Gastrocnemius medialis (tissue), 4 donors: Measurements from ENCODE around the gene ZFP92. TPM values are rescaled to one million over a fixed set of nuclear protein-coding genes. Genes with fewer than 3 reads are reported as not detected.
"Not testable (repeated sequence)": the region's sequence is repeated elsewhere in the genome, so short reads cannot be mapped to it uniquely, and the experiment has no call there.

Experiments
- ATAC-seq, 2 donors: fragments of 150-250 bp; one replicate each; pipeline ENCODE4 v1.9.1; 2016
- DNase-seq, 2 donors: peaks; one replicate each; pipeline ENCODE4 v3.0.0-alpha.2; 2019
- H3K27ac ChIP-seq, 4 donors: fragments of 200-600 bp; sonication (generic); 1 replicate in 1 of 4; 2 replicates in 3 of 4; pipeline ENCODE4 v1.5.1; 2016 to 2018; ENCODE audit warnings: mild to moderate bottlenecking in 2 of 4, moderate library complexity in 1 of 4
- H3K27me3 ChIP-seq, 3 donors: fragments of 200-600 bp; sonication (generic) in 2 of 3; 1 replicate in 1 of 3; 2 replicates in 2 of 3; pipeline versions ENCODE4 v1.5.1 to v1.6.0; 2016 to 2019; ENCODE audit warnings: mild to moderate bottlenecking in 1 of 3, moderate library complexity in 1 of 3
- H3K36me3 ChIP-seq, 2 donors: fragments of 200-600 bp; sonication (generic) in 1 of 2; one replicate each; pipeline ENCODE4 v1.5.1; 2017 to 2018
- H3K4me1 ChIP-seq, 2 donors: fragments of 200-600 bp; sonication (generic) in 1 of 2; one replicate each; pipeline ENCODE4 v1.5.1; 2016 to 2017; ENCODE audit warnings: mild to moderate bottlenecking in 2 of 2
- H3K4me3 ChIP-seq, 4 donors: fragments of 200-600 bp; sonication (generic) in 3 of 4; 1 replicate in 1 of 4; 2 replicates in 3 of 4; pipeline ENCODE4 v1.5.1; 2016 to 2019; ENCODE audit warnings: mild to moderate bottlenecking in 2 of 4
- H3K9me3 ChIP-seq, 3 donors: fragments of 200-600 bp; sonication (generic) in 2 of 3; 1 replicate in 1 of 3; 2 replicates in 2 of 3; pipeline ENCODE4 v1.5.1; 2016 to 2019
- CTCF ChIP-seq, 5 experiments: fragments of 450-650 bp in 3 of 5; fragments of 200-600 bp in 2 of 5; sonication (generic) in 2 of 5; IDR thresholded peaks in 4 of 5; conservative IDR thresholded peaks in 1 of 5; 1 replicate in 4 of 5; 2 replicates in 1 of 5; pipeline ENCODE4 v1.5.1; 2016 to 2019; ENCODE audit warnings: antibody characterized with exemption in 5 of 5, mild to moderate bottlenecking in 3 of 5, moderate library complexity in 3 of 5
- POLR2A ChIP-seq, 2 donors: fragments of 450-650 bp; IDR thresholded peaks; one replicate each; pipeline ENCODE4 v1.6.1; 2017; ENCODE audit warnings: antibody characterized with exemption in 2 of 2, mild to moderate bottlenecking in 2 of 2, moderate library complexity in 2 of 2
- in situ Hi-C, 4 donors: fragments of 200-750 bp; cut with MboI; loops; one replicate each; pipeline versions ENCODE4 v1.15.0 to v1.8.0; 2017; ENCODE audit warnings: low sequenced_read_pairs in 4 of 4
- intact Hi-C: fragments of 100-400 bp; cut with DNase I; formaldehyde crosslinking; loops from one replicate; pipeline ENCODE4 v1.15.1; 2023; ENCODE audit warnings: low total_unique reads
- total RNA-seq, 4 donors: library from RNA; depleted of rRNA; stranded (reverse); fragments of >200 nt; gene quantifications; one replicate each; pipeline versions ENCODE4 v1.1.0 to v1.2.3, GENCODE V29; 2016

The ZFP92 gene
- total RNA-seq, 4 donors from 2014 or later = 0.05 to 0.55 (median 0.37) TPM

- Histone ChIP-seq H3K27ac (no peak overlapping the region), H3K4me1 (no peaks in the 10 kb centered on the region), H3K27me3 (no peaks in the 10 kb centered on the region), H3K4me3 (no peak overlapping the region), H3K9me3 (no peaks in the 10 kb centered on the region), H3K36me3 (no peaks in the 10 kb centered on the region)
- intact Hi-C loops = no loop called here
- in situ Hi-C loops = no loop called here
- TF ChIP-seq CTCF (IDR thresholded peaks at IDR 0.05 in 4 of 5, conservative IDR thresholded peaks at IDR 0.05 in 1 of 5) (no peak), POLR2A (IDR thresholded peaks at IDR 0.05) (no peak)
- DNase-seq (no peak), ATAC-seq (no peak)
Measured at GRCh38 chrX:153388722-153389459, 22.4 kb upstream of the ZFP92 start.

GRCh38 chrX:153389460-153389768 lies 21.9 kb upstream of the ZFP92 start:
- H3K9me3 ChIP-seq, DNase-seq, ATAC-seq, H3K4me3 ChIP-seq, in situ Hi-C loops, H3K27me3 ChIP-seq, H3K36me3 ChIP-seq, H3K4me1 ChIP-seq, H3K27ac ChIP-seq, intact Hi-C loops: not testable (repeated sequence)

GRCh38 chrX:153392642-153393321 lies 18.5 kb upstream of the ZFP92 start:
- H3K4me3 ChIP-seq = no peak overlapping the region
- DNase-seq (no peak), ATAC-seq (no peak)
- intact Hi-C loops (no loop called here), in situ Hi-C loops (no loop called here)
- no peak overlapping the region for H3K27ac ChIP-seq
- H3K9me3 ChIP-seq = no peaks in the 10 kb centered on the region
- no peaks in the 10 kb centered on the region for H3K27me3 ChIP-seq
- H3K4me1 ChIP-seq = no peaks in the 10 kb centered on the region
- no peaks in the 10 kb centered on the region for H3K36me3 ChIP-seq
- no peak for TF ChIP-seq CTCF (IDR thresholded peaks at IDR 0.05 in 4 of 5, conservative IDR thresholded peaks at IDR 0.05 in 1 of 5)
- TF ChIP-seq POLR2A (IDR thresholded peaks at IDR 0.05) = no peak

GRCh38 chrX:153394612-153395011 lies 16.7 kb upstream of the ZFP92 start:
- no peak for DNase-seq
- intact Hi-C loops = no loop called here
- no peak for ATAC-seq
- Histone ChIP-seq H3K4me1 (no peaks in the 10 kb centered on the region), H3K27me3 (no peaks in the 10 kb centered on the region), H3K4me3 (no peak overlapping the region), H3K9me3 (no peaks in the 10 kb centered on the region), H3K27ac (no peak overlapping the region), H3K36me3 (no peaks in the 10 kb centered on the region)
- in situ Hi-C loops = no loop called here
- TF ChIP-seq POLR2A (IDR thresholded peaks at IDR 0.05) (no peak), CTCF (IDR thresholded peaks at IDR 0.05 in 4 of 5, conservative IDR thresholded peaks at IDR 0.05 in 1 of 5) (no peak)

GRCh38 chrX:153395613-153396319 lies 15.5 kb upstream of the ZFP92 start:
- TF ChIP-seq CTCF (IDR thresholded peaks at IDR 0.05 in 4 of 5, conservative IDR thresholded peaks at IDR 0.05 in 1 of 5) (no peak), POLR2A (IDR thresholded peaks at IDR 0.05) (no peak)
- in situ Hi-C loops = no loop called here
- no peaks in the 10 kb centered on the region for H3K4me1 ChIP-seq
- no peaks in the 10 kb centered on the region for H3K9me3 ChIP-seq
- no peaks in the 10 kb centered on the region for H3K27me3 ChIP-seq
- no peaks in the 10 kb centered on the region for H3K36me3 ChIP-seq
- DNase-seq = no peak
- no peak overlapping the region for H3K4me3 ChIP-seq
- no peak overlapping the region for H3K27ac ChIP-seq
- intact Hi-C loops = no loop called here
- ATAC-seq = no peak
